Vagina (tissue), 2 donors: Measurements from ENCODE around the gene LPCAT1. TPM values are rescaled to one million over a fixed set of nuclear protein-coding genes. Genes with fewer than 3 reads are reported as not detected.

Experiments
- DNase-seq, 2 donors: peaks; one replicate each; pipeline ENCODE4 v3.0.0-alpha.2; 2017; ENCODE audit errors: extremely low spot score in 2 of 2
- H3K27ac ChIP-seq: fragments of 200-600 bp; sonication (generic); one replicate; pipeline ENCODE4 v1.5.1; 2019
- H3K27me3 ChIP-seq: fragments of 200-600 bp; sonication (generic); one replicate; pipeline ENCODE4 v1.5.1; 2019
- H3K36me3 ChIP-seq, 2 donors: fragments of 200-600 bp; sonication (generic); one replicate each; pipeline ENCODE4 v1.5.1; 2017 to 2019
- H3K4me1 ChIP-seq: fragments of 200-600 bp; sonication (generic); one replicate; pipeline ENCODE4 v1.5.1; 2019
- H3K4me3 ChIP-seq, 2 donors: fragments of 200-600 bp; sonication (generic); 1 replicate in 1 of 2; 2 replicates in 1 of 2; pipeline ENCODE4 v1.5.1; 2016 to 2019
- H3K9me3 ChIP-seq: fragments of 200-600 bp; sonication (generic); one replicate; pipeline ENCODE4 v1.5.1; 2019
- POLR2A ChIP-seq, 2 donors: fragments of 450-650 bp; IDR thresholded peaks; one replicate each; pipeline ENCODE4 v1.6.1; 2017; ENCODE audit warnings: antibody characterized with exemption in 2 of 2, mild to moderate bottlenecking in 2 of 2, moderate library complexity in 2 of 2
- POLR2AphosphoS5 ChIP-seq, 2 donors: sonication (generic); formaldehyde crosslinking; IDR thresholded peaks; one replicate each; pipeline ENCODE4 v1.9.0; 2017; ENCODE audit warnings: antibody characterized with exemption in 2 of 2, mild to moderate bottlenecking in 2 of 2, low read depth in 1 of 2; ENCODE audit not compliant: insufficient read depth in 1 of 2
- intact Hi-C: fragments of 100-400 bp; cut with DNase I; formaldehyde crosslinking; loops from one replicate; pipeline ENCODE4 v1.15.1; 2023
- total RNA-seq: library from RNA; depleted of rRNA; stranded (reverse); fragments of >200 nt; gene quantifications from one replicate; pipeline ENCODE4 v1.2.3, GENCODE V29; 2016
- TF ChIP-seq, protein P1 (sequence below), 3 experiments: fragments of 450-650 bp in 2 of 3; fragments of 200-600 bp in 1 of 3; sonication (generic) in 1 of 3; IDR thresholded peaks; one replicate each; pipeline ENCODE4 v1.5.1; 2017 to 2019; ENCODE audit warnings: antibody characterized with exemption in 3 of 3, mild to moderate bottlenecking in 2 of 3, moderate library complexity in 2 of 3

Gene LPCAT1
- total RNA-seq, 1 donor from 2014 or later = 29.7 TPM

GRCh38 chr5:1470762-1471211 lies 53.0 kb downstream of the LPCAT1 start:
- intact Hi-C loops = no loop called here
- DNase-seq = no peak
- Histone ChIP-seq H3K9me3 (no peaks in the 10 kb centered on the region), H3K27me3 (no peaks in the 10 kb centered on the region), H3K4me3 (no peak overlapping the region), H3K27ac (no peak overlapping the region), H3K4me1 (no peaks in the 10 kb centered on the region), H3K36me3 (peaks cover 0 to 13% of the 10 kb centered on the region in 2 donors)
- TF ChIP-seq, protein P1, sequence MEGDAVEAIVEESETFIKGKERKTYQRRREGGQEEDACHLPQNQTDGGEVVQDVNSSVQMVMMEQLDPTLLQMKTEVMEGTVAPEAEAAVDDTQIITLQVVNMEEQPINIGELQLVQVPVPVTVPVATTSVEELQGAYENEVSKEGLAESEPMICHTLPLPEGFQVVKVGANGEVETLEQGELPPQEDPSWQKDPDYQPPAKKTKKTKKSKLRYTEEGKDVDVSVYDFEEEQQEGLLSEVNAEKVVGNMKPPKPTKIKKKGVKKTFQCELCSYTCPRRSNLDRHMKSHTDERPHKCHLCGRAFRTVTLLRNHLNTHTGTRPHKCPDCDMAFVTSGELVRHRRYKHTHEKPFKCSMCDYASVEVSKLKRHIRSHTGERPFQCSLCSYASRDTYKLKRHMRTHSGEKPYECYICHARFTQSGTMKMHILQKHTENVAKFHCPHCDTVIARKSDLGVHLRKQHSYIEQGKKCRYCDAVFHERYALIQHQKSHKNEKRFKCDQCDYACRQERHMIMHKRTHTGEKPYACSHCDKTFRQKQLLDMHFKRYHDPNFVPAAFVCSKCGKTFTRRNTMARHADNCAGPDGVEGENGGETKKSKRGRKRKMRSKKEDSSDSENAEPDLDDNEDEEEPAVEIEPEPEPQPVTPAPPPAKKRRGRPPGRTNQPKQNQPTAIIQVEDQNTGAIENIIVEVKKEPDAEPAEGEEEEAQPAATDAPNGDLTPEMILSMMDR (IDR thresholded peaks at IDR 0.05) = no peak
- TF ChIP-seq POLR2A (IDR thresholded peaks at IDR 0.05) (no peak), POLR2AphosphoS5 (IDR thresholded peaks at IDR 0.05; ENCODE audit: insufficient read depth in 1 of 2, low read depth in 1 of 2) (no peak)

- no peak for DNase-seq
- intact Hi-C loops = no loop called here
Measured at GRCh38 chr5:1468629-1469527, 54.9 kb downstream of the LPCAT1 start.

GRCh38 chr5:1468247-1468612 lies 55.5 kb downstream of the LPCAT1 start:
- intact Hi-C loops = no loop called here
- no peaks in the 10 kb centered on the region for H3K27me3 ChIP-seq
- no peaks in the 10 kb centered on the region for H3K9me3 ChIP-seq
- no peak overlapping the region for H3K4me3 ChIP-seq
- H3K4me1 ChIP-seq = no peaks in the 10 kb centered on the region
- H3K36me3 ChIP-seq = peaks cover 0 to 18% of the 10 kb centered on the region in 2 donors
- TF ChIP-seq, protein P1 (IDR thresholded peaks at IDR 0.05) = peak in 1 of 3 experiments; percentile 9
- TF ChIP-seq POLR2AphosphoS5 (IDR thresholded peaks at IDR 0.05; ENCODE audit: insufficient read depth in 1 of 2, low read depth in 1 of 2) = no peak
- no peak overlapping the region for H3K27ac ChIP-seq
- DNase-seq = no peak

More at GRCh38 chr5:1468629-1469527, 54.9 kb downstream of the LPCAT1 start:
- no peaks in the 10 kb centered on the region for H3K9me3 ChIP-seq
- H3K4me1 ChIP-seq = no peaks in the 10 kb centered on the region
- no peak overlapping the region for H3K4me3 ChIP-seq
- no peak overlapping the region for H3K27ac ChIP-seq
- TF ChIP-seq, protein P1 (IDR thresholded peaks at IDR 0.05) = no peak
- no peak for TF ChIP-seq POLR2A (IDR thresholded peaks at IDR 0.05)
- TF ChIP-seq POLR2AphosphoS5 (IDR thresholded peaks at IDR 0.05; ENCODE audit: insufficient read depth in 1 of 2, low read depth in 1 of 2) = no peak
- H3K36me3 ChIP-seq = peaks cover 0 to 14% of the 10 kb centered on the region in 2 donors
- no peaks in the 10 kb centered on the region for H3K27me3 ChIP-seq

- H3K27me3 ChIP-seq = no peaks in the 10 kb centered on the region
- H3K4me3 ChIP-seq = no peak overlapping the region
- H3K4me1 ChIP-seq = no peaks in the 10 kb centered on the region
- DNase-seq = no peak
- no peak overlapping the region for H3K27ac ChIP-seq
- TF ChIP-seq POLR2A (IDR thresholded peaks at IDR 0.05) = no peak
- no peak for TF ChIP-seq POLR2AphosphoS5 (IDR thresholded peaks at IDR 0.05; ENCODE audit: insufficient read depth in 1 of 2, low read depth in 1 of 2)
- TF ChIP-seq, protein P1 (IDR thresholded peaks at IDR 0.05) = no peak
- H3K36me3 ChIP-seq = peaks cover 0 to 22% of the 10 kb centered on the region in 2 donors
- intact Hi-C loops = no loop called here
- no peaks in the 10 kb centered on the region for H3K9me3 ChIP-seq
Measured at GRCh38 chr5:1467341-1468246, 56.2 kb downstream of the LPCAT1 start.
